GM03348 (cell line): ENCODE measurements around the gene NOTCH1.

Experiments
- DNase-seq: peaks from one replicate; pipeline ENCODE4 v3.0.0; 2012; ENCODE audit warnings: low spot score

The NOTCH1 gene

GRCh38 chr9:136499935-136500910 lies 45.6 kb downstream of the NOTCH1 start:
- no peak for DNase-seq

GRCh38 chr9:136499071-136499934 lies 46.5 kb downstream of the NOTCH1 start:
- no peak for DNase-seq

GRCh38 chr9:136497916-136498695 lies 47.7 kb downstream of the NOTCH1 start:
- no peak for DNase-seq

DNA sequence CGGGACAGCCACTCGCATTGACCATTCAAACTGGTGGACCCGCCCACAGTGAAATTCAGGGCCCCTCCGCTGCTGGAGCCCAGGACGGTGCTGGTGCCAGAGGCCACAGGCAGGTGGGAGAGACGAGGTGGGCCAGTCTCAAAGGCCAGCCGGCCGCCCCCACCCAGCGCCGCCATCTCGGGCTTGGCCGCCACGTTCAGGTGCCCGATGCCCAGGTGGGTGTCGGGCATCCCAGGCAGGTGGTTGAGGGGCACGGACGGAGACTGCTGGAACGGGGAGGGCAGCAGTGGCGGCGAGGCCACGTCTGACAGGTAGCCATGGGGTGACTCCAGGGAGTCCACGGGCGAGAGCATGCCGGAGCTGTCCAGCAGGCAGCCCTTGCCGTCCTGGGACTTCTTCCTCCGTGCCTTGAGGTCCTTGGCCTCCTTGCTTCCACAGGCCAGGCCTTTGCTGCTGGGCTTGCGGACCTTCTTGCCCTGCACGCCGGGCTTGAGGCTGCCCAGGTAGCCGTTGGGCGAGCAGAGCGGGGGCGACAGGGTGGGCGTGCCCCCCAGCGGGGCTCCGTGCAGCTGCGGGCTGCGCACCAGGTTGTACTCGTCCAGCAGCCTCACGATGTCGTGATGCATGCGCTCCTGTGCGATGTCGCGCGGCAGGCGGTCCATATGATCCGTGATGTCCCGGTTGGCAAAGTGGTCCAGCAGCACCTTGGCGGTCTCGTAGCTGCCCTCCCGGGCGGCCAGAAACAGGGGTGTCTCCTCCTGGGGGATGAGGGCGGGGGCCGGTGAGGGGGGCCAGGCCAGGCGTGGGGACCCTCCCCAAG lies 48.8 kb downstream of the NOTCH1 start:
- no peak for DNase-seq

- no peak for DNase-seq
Measured at GRCh38 chr9:136496181-136496580, 49.7 kb downstream of the NOTCH1 start.

DNA sequence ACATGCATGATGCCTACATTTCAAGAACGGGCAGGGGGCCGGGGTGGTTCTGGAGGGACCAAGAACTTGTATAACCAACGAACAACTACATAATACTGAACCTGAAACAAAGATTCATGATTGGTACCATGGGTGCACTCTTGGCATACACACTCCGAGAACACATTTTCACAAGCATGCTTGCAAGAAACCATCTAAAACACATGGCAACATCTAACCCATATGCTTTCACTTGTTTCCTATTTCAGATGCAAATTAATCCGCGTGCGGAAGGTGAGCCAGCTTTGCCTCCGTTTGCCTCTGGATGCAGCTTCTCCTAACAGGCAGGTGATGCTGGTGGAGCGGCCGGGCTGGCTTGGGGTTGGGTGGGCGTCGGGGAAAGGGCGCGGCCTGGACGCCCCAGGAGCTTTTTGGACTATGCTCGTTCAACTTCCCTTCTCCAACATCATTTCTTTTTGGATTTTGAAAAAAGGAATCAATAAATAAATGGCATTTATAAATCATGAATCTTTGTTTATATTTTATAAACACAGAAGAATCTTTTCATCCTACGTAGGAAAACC lies 50.5 kb downstream of the NOTCH1 start:
- no peak for DNase-seq

- no peak for DNase-seq
Measured at GRCh38 chr9:136494531-136495215, 51.2 kb downstream of the NOTCH1 start.

DNA sequence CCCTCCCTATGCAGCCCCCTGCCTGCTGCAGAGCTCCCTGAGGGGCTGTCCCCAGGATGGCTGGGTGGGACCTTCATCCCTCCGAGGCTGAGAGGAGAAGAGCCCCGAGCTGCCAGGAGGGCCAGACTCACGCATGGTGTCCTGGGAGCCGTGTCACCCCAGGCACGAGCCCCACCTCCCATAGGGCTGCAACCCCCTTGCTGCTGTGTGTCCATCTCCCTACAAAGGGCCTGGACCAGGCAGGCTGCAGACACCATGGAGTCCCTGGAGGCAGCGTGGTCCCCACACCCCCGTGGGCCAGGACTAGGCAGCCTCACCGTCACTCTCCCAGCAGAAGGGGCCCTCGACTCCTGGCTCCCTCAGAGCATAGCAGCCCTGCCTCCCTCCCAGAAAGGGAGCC lies 51.8 kb downstream of the NOTCH1 start:
- DNase-seq = no peak

GRCh38 chr9:136493567-136493971 lies 52.3 kb downstream of the NOTCH1 start:
- DNase-seq = no peak

DNA sequence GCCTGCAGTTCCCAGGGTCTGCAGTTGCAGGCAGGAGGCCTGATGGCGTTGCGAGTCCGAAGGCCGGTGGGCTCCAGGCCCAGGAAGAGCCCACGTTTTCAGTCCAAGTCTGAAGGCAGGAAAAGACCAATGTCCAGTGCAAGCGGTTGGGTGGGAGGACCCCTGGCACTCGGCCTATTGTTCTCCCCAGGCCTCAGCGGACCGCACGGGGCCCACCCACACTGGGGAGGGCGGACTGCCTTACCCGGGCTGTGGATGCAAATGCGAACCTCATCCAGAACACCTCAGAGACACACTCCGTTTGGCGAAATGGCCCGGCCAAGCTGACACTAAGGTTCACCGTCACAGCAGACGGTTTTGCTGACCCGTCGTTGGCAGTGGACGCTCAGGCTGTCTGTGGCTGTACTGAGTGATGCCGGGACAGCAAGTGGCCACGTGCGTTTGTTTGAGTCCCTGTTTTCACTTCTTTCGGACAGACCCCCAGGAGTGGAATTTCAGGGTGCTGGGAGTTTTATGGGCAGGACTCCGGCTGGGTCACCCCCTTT lies 52.8 kb downstream of the NOTCH1 start:
- no peak for DNase-seq

GRCh38 chr9:136489731-136490130 lies 56.1 kb downstream of the NOTCH1 start:
- no peak for DNase-seq

GRCh38 chr9:136488247-136489214 lies 57.3 kb downstream of the NOTCH1 start:
- peak; percentile 78 for DNase-seq

GRCh38 chr9:136487672-136488071 lies 58.2 kb downstream of the NOTCH1 start:
- DNase-seq = no peak

DNA sequence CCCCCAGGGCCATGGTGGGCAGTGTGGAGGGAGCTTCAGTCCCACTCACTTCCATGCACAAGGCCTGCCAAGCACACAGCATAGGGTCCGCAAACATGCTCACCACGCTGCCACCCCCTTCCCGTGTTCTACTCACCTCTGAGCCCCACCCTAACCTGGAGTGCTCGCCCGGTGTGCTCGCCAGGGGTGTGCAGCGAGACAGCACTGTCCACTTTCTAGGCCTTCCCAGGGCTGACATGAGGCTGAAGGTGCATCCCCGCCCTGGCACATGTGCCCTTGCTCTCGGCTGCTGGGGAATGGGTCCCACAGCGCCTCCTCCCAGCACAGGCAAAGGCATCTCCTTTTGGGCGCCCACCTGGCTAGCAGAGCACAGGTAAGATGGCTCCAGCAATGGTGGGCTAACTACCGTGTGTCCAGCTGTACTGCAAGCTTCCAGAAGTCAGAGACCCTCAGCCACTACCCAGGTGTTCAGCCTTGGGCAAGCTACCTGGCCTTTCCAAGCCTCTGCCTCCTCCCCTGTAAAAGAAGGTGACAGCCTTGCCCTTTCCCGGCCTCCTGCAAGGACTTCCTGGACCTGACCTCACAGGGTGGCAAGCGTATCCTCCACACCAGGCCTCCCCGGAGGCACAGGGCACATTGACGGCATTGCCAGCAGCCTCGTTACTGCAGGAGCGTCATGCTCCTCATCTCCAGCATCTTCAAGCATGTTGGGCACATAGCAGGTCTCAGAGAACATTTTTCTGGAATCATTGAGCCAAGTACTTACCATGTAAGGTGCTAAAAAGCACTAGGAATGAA lies 58.8 kb downstream of the NOTCH1 start:
- DNase-seq = no peak

GRCh38 chr9:136486131-136486530 lies 59.7 kb downstream of the NOTCH1 start:
- DNase-seq = no peak

- peak; percentile 89 for DNase-seq
Measured at GRCh38 chr9:136485049-136486045, 60.5 kb downstream of the NOTCH1 start.
